HG02678 (cell line): ENCODE results near the gene BACE2.
"Not testable (repeated sequence)": the region's sequence is repeated elsewhere in the genome, so short reads cannot be mapped to it uniquely, and the experiment has no call there.

Source experiments
- ATAC-seq: cut with Tn5 transposase; IDR thresholded peaks from one replicate; pipeline ENCODE4 v1.9.1; 2021; ENCODE audit warnings: mild to moderate bottlenecking, moderate library complexity; ENCODE audit not compliant: unreplicated experiment

Gene BACE2

GRCh38 chr21:41182547-41182946 lies 14.6 kb downstream of the BACE2 start:
- ATAC-seq: no peak

- ATAC-seq: no peak
Measured at GRCh38 chr21:41183575-41183974, 15.6 kb downstream of the BACE2 start.

- ATAC-seq: no peak
Measured at GRCh38 chr21:41185802-41186201, 17.8 kb downstream of the BACE2 start.

GRCh38 chr21:41186755-41187536 lies 19.0 kb downstream of the BACE2 start:
- no peak for ATAC-seq

GRCh38 chr21:41187537-41188025 lies 19.6 kb downstream of the BACE2 start:
- ATAC-seq: no peak

GRCh38 chr21:41188486-41189149 lies 20.7 kb downstream of the BACE2 start:
- no peak for ATAC-seq

GRCh38 chr21:41189150-41189745 lies 21.3 kb downstream of the BACE2 start:
- no peak for ATAC-seq

- not testable (repeated sequence) for ATAC-seq
Measured at GRCh38 chr21:41192552-41192951, 24.6 kb downstream of the BACE2 start.

GRCh38 chr21:41195311-41195710 lies 27.4 kb downstream of the BACE2 start:
- no peak for ATAC-seq

GRCh38 chr21:41196993-41197392 lies 29.0 kb downstream of the BACE2 start:
- ATAC-seq: no peak

GRCh38 chr21:41197582-41197981 lies 29.6 kb downstream of the BACE2 start:
- no peak for ATAC-seq

GRCh38 chr21:41198647-41199046 lies 30.7 kb downstream of the BACE2 start:
- ATAC-seq: not testable (repeated sequence)

- ATAC-seq: no peak
Measured at GRCh38 chr21:41199123-41199522, 31.2 kb downstream of the BACE2 start.

- no peak for ATAC-seq
Measured at GRCh38 chr21:41199588-41199987, 31.6 kb downstream of the BACE2 start.

- no peak for ATAC-seq
Measured at GRCh38 chr21:41201385-41201784, 33.4 kb downstream of the BACE2 start.

- no peak for ATAC-seq
Measured at GRCh38 chr21:41204736-41205135, 36.8 kb downstream of the BACE2 start.

- ATAC-seq: no peak
Measured at GRCh38 chr21:41207401-41208375, 39.7 kb downstream of the BACE2 start.

- no peak for ATAC-seq
Measured at GRCh38 chr21:41208376-41208763, 40.4 kb downstream of the BACE2 start.

- ATAC-seq: no peak
Measured at GRCh38 chr21:41209016-41209619, 41.2 kb downstream of the BACE2 start.

- no peak for ATAC-seq
Measured at GRCh38 chr21:41210426-41211059, 42.6 kb downstream of the BACE2 start.
